Measurements from ENCODE around the gene MX2.

DNA sequence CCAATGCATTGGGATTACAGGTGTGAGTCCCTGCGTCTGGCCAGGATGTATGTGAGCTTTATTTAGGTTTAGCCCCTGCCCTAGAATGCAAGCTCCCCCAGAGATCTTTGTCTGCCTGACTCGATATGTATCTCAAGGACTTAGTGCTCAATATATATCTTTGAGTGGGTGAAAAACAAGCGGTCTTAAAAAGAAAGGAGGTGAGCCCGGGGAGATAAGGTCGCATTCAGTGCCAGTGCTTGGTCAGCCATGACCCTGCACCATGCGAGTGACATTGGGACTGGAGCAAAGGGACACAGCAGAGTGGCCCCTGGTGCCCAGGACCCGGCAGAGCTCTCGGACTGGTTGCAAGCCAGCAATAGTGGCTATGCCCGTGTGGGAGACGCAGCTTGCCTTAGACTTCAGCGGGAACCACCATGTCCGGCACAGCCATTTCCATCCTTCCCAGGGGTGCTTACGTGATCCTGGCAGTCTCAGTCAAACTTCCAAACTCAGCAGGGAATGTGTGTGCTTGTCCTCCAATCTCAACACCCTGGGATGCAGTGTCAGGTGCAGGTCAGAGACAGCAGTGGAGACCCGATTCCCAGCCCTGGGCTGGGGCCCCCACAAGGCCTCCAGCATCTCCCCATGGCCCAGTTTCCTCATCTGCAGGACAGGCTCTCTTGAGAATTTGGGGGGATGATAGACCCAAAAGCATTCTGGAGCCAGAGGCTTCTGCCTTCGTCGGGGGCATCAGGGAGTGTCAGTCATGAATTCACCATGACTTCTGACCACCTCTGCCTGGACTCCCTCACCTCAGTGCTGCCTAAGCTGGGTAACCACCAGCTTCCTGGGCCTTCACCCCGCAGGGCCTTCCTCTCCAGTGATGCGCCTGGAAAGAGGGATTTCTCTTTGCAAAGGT is 1.8 kb downstream of the MX2 start:
- no peak for TF ChIP-seq CTCF (IDR thresholded peaks at IDR 0.05)
- TF ChIP-seq POLR2A (IDR thresholded peaks at IDR 0.05): no peak

All from body of pancreas (tissue), 4 donors.